Ovary (tissue), 3 donors: ENCODE data around the gene KRTAP5-2.

Experiments
- EP300 ChIP-seq: sonication (generic); formaldehyde crosslinking; IDR thresholded peaks from one replicate; pipeline ENCODE4 v1.6.1; 2017; ENCODE audit warnings: antibody characterized with exemption
- POLR2A ChIP-seq: fragments of 450-650 bp; IDR thresholded peaks from one replicate; pipeline ENCODE4 v1.6.1; 2017; ENCODE audit warnings: antibody characterized with exemption, mild to moderate bottlenecking, moderate library complexity
- TF ChIP-seq, protein P1 (sequence below), 3 donors: fragments of 450-650 bp in 2 of 3; fragments of 200-600 bp in 1 of 3; IDR thresholded peaks; one replicate each; pipeline versions ENCODE4 v1.5.1 to v1.8.0; 2016 to 2022; ENCODE audit warnings: antibody characterized with exemption in 3 of 3, mild to moderate bottlenecking in 1 of 3
- donor health status: DM: no; HTN: no; CAD: no.

DNA sequence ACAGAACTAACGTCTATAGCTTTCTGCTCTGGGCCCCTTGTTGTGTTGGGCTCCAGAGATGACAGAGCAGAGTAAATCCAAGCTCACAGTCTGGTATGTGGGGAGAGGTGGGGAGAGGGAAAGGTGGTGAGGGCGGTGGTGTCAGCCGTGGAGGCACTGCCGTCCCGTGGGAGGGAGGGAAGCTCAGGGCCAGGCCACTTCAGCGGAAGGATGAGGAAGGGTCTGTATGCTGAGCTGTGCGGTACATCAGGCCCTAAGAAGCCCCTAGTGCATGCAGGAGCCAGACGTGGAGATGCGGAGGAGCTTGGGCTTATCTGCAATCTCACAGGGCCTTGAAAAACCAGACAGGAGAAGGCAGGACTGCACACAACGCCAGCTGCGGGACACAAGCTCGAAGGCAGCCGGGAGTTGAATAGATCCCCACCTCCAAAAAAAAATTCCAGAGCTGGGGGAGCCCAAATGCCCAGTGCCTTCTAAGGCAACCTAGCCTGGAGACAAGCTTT lies 33.0 kb upstream of the KRTAP5-2 start:
- TF ChIP-seq POLR2A (no peak), EP300 (no peak)
- TF ChIP-seq, protein P1, sequence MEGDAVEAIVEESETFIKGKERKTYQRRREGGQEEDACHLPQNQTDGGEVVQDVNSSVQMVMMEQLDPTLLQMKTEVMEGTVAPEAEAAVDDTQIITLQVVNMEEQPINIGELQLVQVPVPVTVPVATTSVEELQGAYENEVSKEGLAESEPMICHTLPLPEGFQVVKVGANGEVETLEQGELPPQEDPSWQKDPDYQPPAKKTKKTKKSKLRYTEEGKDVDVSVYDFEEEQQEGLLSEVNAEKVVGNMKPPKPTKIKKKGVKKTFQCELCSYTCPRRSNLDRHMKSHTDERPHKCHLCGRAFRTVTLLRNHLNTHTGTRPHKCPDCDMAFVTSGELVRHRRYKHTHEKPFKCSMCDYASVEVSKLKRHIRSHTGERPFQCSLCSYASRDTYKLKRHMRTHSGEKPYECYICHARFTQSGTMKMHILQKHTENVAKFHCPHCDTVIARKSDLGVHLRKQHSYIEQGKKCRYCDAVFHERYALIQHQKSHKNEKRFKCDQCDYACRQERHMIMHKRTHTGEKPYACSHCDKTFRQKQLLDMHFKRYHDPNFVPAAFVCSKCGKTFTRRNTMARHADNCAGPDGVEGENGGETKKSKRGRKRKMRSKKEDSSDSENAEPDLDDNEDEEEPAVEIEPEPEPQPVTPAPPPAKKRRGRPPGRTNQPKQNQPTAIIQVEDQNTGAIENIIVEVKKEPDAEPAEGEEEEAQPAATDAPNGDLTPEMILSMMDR (IDR thresholded peaks at IDR 0.05): no peak
